Astrocyte of the cerebellum (primary cell): ENCODE data around the gene TNFRSF12A.

Experiments
- DNase-seq: peaks from one replicate; pipeline ENCODE4 v3.0.0-alpha.2; 2011; ENCODE audit warnings: low read depth
- H3K4me3 ChIP-seq: 2 replicates; pipeline ENCODE4 v1.5.1; 2011; ENCODE audit warnings: mild to moderate bottlenecking, low read depth, low read length, moderate library complexity
- CTCF ChIP-seq: IDR thresholded peaks from 2 replicates; pipeline ENCODE4 v1.5.1; 2012; ENCODE audit warnings: low read length, low read depth, moderate library complexity, mild to moderate bottlenecking; ENCODE audit errors: missing control alignments
- in situ Hi-C: cut with HindIII; loops from 2 replicates; pipeline ENCODE4 v1.10.0; 2017; ENCODE audit warnings: low sequenced_read_pairs

Gene TNFRSF12A

GRCh38 chr16:2980227-2981176, 39.7 kb upstream of the TNFRSF12A start, which contains the start of gene PKMYT1:
TSS of gene PKMYT1 (minus strand) at chr16:2980446. CDS start at chr16:2979657, 789 bp downstream.
- DNase-seq, result peak; percentile 34
- H3K4me3 ChIP-seq, result peak within 1 kb of the TSS; percentile 68
- no peak for TF ChIP-seq CTCF
- in situ Hi-C loops, result no loop called here

- in situ Hi-C loops, result no loop called here
- no peak for TF ChIP-seq CTCF
- no peak for DNase-seq
- peak overlapping the region; percentile 68 for H3K4me3 ChIP-seq
Observed at GRCh38 chr16:2981177-2981898, 38.8 kb upstream of the TNFRSF12A start.

DNA sequence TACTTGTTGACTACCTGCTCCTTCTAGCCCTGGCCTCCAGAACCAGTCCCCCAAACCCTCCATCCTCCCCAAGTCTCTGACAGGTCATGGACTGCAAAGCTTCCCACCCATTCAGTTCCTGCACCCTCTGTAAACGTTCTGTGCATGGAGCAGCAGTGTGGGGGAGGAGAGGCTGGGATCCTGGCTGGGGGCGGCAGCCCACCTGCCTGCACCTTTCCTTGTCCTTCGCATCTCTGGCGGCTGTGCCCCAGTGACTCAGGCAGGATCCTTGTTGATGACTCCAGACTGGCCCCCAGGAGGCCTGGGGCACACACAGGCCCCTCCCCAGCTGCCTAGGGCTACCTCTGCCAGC, 38.3 kb upstream of the TNFRSF12A start:
- TF ChIP-seq CTCF, result no peak
- in situ Hi-C loops, result no loop called here
- H3K4me3 ChIP-seq, result no peak overlapping the region
- DNase-seq, result no peak

DNA sequence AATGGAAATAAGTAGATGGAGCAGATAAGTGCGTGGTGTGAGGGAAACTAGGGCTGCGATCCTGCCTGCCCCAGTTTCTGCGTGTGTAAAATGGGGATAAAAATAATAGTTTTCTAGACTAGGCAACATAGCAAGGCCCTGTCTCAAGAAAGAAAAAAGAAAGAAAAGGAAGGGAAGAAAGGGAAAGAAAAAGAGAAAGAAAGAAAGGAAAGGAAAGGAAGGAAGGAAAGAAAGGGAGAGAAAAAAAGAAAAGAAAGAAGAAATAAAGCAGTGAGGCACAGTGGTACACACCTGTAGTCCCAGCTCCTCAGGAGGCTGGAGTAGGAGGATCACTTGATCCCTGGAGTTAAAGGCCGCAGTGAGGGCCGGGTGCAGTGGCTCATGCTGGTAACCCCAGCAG, 37.8 kb upstream of the TNFRSF12A start:
- in situ Hi-C loops, result no loop called here

GRCh38 chr16:2983706-2984136, 36.4 kb upstream of the TNFRSF12A start:
- in situ Hi-C loops, result no loop called here
- H3K4me3 ChIP-seq, result no peak overlapping the region
- peak; percentile 48 for DNase-seq

More for the DNA sequence above, 37.8 kb upstream of the TNFRSF12A start:
- no peak for TF ChIP-seq CTCF
- DNase-seq, result no peak
- no peak overlapping the region for H3K4me3 ChIP-seq

More at GRCh38 chr16:2983706-2984136, 36.4 kb upstream of the TNFRSF12A start:
- peak; percentile 82 for TF ChIP-seq CTCF
